Measurements from ENCODE around the gene AFF3.

DNA sequence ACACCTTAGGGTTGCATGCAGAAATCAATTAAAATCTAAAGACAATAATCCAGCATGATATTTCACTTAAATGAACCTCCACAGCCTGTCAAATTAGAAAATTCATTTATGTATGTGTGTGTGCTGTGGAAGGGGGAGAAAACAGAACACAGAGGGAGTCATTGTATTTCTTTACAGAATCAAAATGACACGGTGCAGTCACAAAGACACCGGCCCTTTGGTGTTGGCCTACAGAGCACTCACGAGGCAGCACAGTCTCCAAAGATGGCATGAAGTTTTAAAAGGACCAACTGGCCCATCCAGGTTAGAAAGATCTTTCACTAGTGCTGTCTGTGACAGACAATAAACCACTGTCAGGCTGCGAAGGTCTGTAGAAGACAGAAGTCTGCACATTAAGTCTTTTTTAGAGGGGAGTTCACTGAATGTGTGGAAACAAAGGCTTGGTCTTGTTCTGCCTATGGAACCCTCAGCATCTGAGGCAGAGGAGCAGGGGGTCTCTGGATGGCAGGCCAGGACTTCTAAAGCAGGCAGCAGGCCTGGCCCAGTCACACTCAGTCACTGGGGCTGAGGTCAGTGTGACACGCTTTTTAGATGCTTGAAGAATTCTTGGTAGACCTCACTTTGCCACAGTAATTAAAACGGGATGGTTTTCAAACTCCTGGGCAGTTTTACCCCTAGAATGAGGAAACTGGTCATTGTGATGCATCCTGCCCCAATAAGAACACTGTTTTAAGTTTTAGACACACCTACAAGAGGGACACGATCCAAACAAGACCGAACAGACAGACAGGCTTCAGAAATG lies 184.9 kb downstream of the AFF3 start:
- TF ChIP-seq, protein P1, sequence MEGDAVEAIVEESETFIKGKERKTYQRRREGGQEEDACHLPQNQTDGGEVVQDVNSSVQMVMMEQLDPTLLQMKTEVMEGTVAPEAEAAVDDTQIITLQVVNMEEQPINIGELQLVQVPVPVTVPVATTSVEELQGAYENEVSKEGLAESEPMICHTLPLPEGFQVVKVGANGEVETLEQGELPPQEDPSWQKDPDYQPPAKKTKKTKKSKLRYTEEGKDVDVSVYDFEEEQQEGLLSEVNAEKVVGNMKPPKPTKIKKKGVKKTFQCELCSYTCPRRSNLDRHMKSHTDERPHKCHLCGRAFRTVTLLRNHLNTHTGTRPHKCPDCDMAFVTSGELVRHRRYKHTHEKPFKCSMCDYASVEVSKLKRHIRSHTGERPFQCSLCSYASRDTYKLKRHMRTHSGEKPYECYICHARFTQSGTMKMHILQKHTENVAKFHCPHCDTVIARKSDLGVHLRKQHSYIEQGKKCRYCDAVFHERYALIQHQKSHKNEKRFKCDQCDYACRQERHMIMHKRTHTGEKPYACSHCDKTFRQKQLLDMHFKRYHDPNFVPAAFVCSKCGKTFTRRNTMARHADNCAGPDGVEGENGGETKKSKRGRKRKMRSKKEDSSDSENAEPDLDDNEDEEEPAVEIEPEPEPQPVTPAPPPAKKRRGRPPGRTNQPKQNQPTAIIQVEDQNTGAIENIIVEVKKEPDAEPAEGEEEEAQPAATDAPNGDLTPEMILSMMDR (IDR thresholded peaks at IDR 0.05) = no peak
- no peak for TF ChIP-seq POLR2A (IDR thresholded peaks at IDR 0.05)
